NCI-H82 (cell line): ENCODE data around the gene LSAMP.

Experiments
- DNase-seq: peaks from one replicate; lab custom pipeline; 2025; lab: John Stamatoyannopoulos, UW

The LSAMP gene

GRCh38 chr3:116445311-116445841 lies at the start of gene LSAMP:
Gene LSAMP, minus strand, starts transcription at chr3:116445487.
- DNase-seq, result peak; percentile 66

GRCh38 chr3:116492379-116492778 lies 47.1 kb upstream of the LSAMP start:
- DNase-seq, result no peak

- DNase-seq, result no peak
Observed at GRCh38 chr3:116483135-116483534, 37.8 kb upstream of the LSAMP start.

- no peak for DNase-seq
Observed at GRCh38 chr3:116476691-116477090, 31.4 kb upstream of the LSAMP start.

GRCh38 chr3:116474801-116475200 lies 29.5 kb upstream of the LSAMP start:
- DNase-seq, result no peak

- DNase-seq, result peak; percentile 86
Observed at GRCh38 chr3:116474032-116474780, 28.9 kb upstream of the LSAMP start.

GRCh38 chr3:116473602-116474001 lies 28.3 kb upstream of the LSAMP start:
- peak; percentile 20 for DNase-seq

- DNase-seq, result no peak
Observed at GRCh38 chr3:116470605-116471197, 25.4 kb upstream of the LSAMP start.

GRCh38 chr3:116469546-116469945 lies 24.3 kb upstream of the LSAMP start:
- DNase-seq, result no peak

- no peak for DNase-seq
Observed at GRCh38 chr3:116464276-116464798, 19.1 kb upstream of the LSAMP start.

- DNase-seq, result peak; percentile 13
Observed at GRCh38 chr3:116453666-116454346, 8.5 kb upstream of the LSAMP start.

GRCh38 chr3:116449546-116450350 lies 4.5 kb upstream of the LSAMP start:
- no peak for DNase-seq

- peak; percentile 31 for DNase-seq
Observed at GRCh38 chr3:116445990-116446389, 703 bp upstream of the LSAMP start.

- peak; percentile 48 for DNase-seq
Observed at GRCh38 chr3:116444819-116445310, 422 bp downstream of the LSAMP start.

GRCh38 chr3:116444115-116444747 lies 1.1 kb downstream of the LSAMP start:
- no peak for DNase-seq

GRCh38 chr3:116443191-116443661 lies 2.1 kb downstream of the LSAMP start:
- DNase-seq, result peak; percentile 44

GRCh38 chr3:116442331-116443021 lies 2.8 kb downstream of the LSAMP start:
- no peak for DNase-seq

GRCh38 chr3:116441652-116442051 lies 3.6 kb downstream of the LSAMP start:
- DNase-seq, result no peak

GRCh38 chr3:116440196-116440595 lies 5.1 kb downstream of the LSAMP start:
- DNase-seq, result no peak

GRCh38 chr3:116433552-116433951 lies 11.7 kb downstream of the LSAMP start:
- DNase-seq, result peak; percentile 7
